Stimulated activated CD8-positive, alpha-beta memory T cell treated with anti-CD3 and anti-CD28 coated beads, Interleukin-7, amount 100 ng/mL, for 24 hours (primary cell): Measurements from ENCODE around the gene SCNN1A.

Experiments
- DNase-seq: peaks from one replicate; pipeline ENCODE4 v3.0.0-alpha.2; 2020; ENCODE audit warnings: low read depth

The SCNN1A gene

DNA sequence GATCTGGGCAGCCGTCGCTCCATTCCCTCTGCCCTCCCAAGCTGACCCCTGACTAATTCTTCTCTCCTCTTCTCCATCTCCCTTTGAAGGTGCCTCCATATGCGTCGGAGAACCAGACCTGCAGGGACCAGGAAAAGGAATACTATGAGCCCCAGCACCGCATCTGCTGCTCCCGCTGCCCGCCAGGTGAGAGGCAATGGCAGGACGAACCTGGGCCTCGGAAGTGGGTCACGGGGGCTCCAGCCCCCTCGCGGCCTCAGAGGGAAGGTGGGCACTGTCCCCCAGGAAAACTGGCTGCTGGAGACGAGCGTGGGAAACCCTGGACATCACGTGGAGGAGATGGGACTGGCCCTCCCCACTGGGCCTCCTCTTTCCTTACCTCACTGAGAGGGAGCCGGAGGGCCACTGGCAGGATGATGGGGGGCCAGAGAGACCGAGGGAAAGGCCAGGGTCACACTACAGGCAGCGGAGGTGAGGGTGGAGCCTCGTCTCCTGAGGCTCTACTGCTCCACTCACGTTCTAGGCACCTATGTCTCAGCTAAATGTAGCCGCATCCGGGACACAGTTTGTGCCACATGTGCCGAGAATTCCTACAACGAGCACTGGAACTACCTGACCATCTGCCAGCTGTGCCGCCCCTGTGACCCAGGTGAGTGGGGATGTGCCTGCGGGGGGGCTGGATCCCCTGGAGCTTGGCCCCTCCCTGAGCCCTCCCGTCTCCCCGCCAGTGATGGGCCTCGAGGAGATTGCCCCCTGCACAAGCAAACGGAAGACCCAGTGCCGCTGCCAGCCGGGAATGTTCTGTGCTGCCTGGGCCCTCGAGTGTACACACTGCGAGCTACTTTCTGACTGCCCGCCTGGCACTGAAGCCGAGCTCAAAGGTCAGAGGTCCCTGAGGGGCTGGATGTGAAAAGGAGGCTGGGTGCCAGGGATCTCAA lies 9.4 kb upstream of the SCNN1A start:
- no peak for DNase-seq

DNA sequence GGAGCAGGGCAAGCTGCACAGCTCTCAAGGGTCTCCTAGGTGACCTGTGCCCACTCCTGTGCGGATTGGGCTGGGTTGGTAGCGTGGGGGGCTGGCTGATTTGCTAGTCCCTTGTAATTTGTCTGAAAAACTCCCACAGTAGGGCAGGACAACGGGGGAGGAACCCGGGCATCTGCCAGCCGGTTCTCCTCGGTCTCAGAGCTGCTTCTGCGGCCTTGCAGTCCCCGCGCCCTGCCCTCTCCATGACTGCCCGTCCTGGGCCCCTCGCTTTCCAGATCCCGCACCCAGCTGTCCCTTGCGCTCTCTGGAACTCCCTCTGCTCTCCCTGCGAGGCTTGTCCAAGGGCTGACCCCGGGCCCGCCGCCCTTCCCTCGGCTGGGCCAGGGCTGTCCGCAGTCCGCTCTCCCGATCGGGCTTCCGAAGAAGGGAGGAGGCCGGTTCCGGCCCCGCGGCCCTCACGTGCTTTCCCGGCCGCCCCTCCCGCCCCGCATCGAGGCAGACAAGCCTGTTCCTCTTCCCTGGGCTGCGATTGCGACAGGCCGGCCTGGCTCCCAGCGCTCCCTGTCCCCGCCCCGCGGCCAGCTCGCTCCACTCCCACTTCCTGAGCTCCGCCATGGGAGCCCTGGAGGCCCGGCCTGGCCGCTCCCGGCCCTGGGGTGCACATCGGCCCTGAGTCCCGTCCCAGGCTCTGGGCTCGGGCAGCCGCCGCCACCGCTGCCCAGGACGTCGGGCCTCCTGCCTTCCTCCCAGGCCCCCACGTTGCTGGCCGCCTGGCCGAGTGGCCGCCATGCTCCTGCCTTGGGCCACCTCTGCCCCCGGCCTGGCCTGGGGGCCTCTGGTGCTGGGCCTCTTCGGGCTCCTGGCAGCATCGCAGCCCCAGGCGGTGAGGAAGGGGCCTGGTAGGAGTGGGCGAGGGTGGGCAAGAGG lies 8.5 kb upstream of the SCNN1A start, which contains the start of gene LTBR:
Gene LTBR (plus strand): TSS at position 591 of the 927 bp plus-strand sequence. CDS start 197 bp downstream, at position 788.
- no peak for DNase-seq

DNA sequence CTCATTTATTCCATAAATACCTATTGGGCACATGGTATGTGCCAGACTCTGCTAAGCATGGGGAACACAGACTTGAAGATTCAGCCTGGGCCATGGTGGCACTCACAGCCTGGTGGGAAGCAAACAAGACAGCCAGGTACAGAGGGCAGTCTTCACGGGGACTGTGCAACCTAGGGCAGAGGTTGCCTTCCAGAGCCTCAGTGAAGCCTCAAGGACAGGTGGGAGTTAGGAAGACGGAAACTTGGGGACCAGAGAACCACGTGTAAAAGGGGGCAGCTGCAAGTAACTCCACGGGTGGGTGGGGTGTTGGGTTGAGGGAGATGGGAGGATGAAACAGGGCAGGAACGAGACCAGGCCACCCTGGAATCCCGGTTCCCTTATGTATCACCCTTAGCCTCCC lies 7.6 kb upstream of the SCNN1A start:
- no peak for DNase-seq

DNA sequence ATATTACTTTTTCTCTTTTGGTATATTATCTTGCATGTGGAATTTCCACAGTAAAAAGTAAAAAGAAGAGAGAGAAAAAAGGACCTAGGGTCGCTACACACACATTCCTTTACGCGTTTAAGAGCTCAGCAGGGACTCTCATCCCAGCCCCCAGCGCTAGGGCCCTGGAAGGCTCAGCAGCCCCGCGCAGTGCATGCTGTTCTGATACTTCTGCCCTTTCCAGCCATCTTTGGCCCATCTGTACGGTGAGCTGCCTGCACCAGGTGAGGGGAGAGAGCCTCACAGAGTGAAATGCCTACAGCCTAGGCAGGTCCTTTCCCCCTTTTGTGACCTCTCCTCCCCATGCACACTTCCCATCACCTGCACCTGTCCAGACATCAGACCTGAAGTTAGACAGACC lies 7.0 kb upstream of the SCNN1A start:
- DNase-seq: no peak

DNA sequence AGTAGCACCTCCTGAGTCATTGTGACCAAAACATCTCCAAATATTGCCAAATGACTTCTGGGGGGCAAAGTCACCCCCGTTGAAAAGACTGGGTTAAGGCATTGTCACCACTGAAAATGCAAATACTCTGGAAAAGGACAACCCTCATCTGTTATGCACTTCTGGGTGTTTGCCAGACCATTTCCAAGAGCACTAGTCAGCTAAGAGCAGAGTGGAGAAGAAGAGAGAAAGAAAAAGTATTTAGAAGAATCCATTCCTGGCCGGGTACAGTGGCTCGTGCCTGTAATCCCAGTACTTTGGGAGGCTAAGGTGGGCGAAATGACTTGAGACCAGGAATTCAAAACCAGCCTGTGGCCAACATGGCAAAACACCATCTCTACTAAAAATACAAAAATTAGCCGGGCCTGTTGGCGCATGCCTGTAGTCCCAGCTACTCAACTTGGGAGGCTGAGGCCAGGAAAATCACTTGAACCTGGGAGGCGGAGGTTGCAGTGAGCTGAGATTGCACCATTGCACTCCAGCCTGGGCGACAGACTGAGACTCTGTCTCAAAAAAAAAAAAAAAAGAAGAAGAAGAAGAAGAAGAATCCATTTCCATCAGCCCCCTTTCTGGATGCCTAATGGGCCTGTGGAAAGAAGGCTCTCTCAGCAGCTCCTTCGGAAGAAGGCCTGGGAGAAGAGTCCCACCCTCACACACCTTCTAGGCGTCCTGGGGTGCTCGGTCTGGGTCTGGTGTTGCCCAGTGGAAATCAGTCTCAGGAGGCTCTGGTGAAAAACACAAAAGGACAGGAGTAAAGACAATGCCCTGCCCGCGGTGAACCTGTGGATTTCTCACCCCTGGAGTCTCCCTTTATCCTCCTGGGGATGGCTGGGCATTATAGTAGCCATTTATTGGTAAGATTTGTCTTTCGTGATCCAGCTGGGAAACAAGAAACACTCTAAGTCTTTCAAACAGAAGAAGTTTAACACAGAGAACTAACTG lies 5.1 kb upstream of the SCNN1A start:
- no peak for DNase-seq

DNA sequence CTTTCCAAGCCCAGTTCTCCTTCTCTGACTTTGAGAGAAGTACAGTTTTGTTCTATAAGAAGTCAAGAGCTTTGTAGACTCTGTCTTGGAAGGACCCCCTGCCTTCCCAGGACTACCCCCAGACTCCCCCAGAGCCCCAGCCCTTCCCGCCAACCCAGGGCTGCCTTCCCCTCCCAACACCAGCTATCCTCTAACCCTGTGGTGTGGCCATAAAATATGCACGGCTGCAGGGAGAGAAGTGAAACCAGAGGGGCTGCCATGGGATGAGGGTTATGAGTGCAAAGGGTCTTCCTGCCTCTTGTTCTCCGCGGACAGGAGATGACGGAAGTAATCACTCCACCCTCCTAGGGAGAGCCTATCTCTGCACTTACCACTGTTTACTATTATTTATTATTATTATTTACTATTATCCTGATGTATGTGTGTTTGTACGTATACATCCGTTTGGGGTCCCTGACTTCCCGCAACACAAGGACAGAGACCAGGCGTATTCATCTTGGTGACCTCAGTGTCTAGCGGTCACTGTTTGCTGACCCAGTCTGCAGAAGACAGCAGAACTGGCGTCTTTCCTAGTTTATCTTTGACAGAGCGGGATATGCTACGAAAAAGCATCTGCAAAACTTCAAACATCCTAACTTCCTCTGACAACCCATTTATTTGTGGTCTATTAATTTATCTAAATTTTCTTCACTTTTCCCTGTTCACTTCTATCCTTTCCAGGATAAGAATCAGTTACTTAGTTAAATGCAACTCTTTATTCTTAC lies 3.5 kb upstream of the SCNN1A start:
- no peak for DNase-seq

DNA sequence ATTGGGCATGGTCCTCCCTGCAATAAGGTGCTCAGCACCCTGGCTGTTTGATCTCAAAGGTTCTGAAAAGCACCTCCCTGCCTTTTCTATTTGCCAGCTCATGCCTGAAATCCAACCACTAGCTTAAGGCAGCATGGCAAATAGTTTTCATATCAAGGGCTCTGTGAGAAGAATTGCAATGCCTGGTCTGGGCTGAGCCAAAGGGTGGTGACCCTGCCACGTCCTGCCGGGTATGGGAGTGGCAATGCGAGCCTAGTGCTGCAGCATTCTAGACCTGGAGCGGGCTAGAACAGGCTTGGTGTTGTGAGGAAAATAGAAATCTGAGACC lies 2.3 kb upstream of the SCNN1A start:
- no peak for DNase-seq

DNA sequence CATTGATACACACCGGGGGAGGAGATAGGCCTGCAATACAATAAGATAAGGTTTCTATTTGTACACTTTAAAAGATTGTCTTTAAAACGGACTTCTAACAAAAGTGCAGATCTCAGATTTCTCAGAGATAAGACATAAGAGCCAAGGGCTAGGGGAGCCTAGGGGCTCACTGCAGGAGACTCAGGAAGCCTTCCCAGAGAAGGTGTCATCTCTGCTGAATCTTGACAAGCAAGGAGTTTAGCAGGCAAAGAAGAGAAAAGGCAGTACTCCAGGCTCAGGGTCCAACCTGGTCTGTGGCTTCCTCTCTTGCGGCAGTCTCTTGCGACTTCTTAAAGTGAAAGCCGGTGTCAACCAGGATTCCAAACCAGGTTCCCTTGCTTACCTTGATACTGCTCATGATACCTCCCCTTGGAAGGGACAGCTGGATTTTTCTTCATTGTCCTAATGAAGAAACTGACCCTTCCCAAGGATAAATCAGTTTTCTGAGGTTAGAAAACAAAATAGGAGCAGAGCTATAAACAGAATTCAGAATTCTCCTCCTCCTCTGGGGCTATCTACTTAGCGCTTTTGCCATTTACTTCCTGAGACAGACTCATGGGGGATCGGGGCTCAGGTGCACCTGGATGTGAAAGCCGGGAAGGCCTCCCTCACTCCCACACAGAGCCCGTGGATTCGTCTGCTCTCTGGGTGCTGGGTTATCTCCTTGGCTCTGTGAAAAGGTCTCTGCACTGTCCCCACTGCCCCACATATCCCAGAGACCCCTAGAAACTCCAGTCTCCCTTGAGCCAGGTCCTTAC lies 1.7 kb upstream of the SCNN1A start:
- DNase-seq: no peak

DNA sequence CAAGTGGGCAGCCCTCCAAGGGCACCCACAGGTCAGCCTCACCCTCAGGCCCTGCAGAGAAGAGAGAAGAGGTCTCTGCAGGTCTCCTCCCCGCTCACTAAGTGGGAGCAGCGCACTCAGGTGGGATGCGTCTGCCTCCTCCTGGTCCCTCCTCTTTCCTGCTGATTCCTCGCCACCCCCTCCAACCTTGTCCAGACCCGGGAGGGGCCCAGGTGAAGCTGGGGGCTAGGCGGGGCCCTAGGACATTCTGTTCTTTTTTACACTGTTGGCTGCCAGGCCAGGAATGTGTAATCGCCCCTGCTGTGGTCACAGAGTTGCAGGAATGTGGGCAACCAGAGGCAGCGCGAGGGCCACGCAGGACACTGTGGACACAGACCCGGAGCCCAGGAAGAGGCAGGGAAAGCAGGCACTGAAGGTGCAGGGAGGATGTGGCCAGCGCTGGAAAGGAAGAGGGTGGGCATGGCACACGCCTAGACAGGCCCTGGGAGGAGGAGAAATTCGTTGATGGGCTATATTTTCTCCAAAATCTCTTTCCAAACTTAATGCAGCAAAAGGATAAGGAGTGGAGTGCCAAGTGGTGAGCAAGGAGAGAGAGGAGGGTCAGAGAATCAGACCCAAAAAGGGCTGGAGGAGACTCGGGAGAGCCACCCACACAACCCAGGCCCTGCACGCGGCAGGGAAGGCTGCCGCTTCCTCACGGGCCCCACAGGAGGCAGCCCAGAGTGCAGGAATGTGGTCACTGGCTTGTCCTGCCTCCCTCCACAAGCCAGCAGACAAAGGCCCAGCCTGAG lies 911 bp upstream of the SCNN1A start:
- no peak for DNase-seq

DNA sequence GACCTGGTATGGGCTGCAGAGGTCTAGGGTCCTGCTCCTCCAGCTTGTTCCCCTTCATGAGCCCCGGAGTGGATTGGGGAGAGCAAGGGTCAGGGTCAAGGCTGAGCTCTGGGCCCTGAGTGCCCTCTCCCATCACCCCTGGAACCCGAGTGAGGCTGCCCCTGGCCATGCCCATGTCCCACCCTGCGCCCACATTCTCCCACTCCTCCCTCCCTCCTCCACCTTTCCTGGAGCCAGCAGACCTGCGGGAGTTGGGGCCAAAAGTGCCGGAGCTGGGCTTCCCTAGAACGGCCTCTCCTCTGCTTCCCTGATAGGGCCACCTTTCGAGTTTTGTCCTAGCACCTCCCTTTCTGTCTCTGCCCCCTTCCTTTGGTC lies 590 bp downstream of the SCNN1A start:
- DNase-seq: no peak

DNA sequence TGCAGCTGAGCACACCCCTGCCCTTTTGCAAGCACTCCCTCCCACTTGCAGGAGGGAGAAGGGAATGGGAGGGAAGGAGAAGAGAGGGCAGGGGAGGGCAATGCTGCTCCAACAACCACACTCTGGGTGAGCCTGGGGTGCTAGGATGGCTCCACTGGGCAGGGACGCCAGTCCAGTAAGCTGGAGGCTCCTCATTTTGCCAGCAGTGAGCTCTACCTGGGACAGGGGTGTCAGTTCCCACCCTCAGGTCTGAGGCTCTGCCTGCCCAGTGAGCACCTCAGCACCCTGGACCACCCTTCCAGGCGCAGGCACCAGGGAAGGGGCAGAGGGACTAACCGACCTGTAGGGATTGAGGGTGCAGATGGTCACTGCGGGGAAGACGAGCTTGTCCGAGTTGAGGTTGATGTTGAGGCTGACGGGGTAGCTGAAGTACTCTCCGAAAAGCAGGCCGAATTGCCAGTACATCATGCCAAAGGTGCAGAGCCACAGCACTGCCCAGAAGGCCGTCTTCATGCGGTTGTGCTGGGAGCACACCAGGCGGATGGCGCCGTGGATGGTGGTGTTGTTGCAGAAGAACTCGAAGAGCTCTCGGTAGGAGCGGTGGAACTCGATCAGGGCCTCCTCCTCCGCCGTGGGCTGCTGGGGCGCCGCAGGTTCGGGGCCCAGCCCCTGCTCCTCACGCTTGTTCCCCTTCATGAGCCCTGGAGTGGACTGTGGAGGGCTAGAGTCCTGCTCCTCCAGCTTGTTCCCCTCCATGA lies 1.2 kb downstream of the SCNN1A start:
- no peak for DNase-seq

DNA sequence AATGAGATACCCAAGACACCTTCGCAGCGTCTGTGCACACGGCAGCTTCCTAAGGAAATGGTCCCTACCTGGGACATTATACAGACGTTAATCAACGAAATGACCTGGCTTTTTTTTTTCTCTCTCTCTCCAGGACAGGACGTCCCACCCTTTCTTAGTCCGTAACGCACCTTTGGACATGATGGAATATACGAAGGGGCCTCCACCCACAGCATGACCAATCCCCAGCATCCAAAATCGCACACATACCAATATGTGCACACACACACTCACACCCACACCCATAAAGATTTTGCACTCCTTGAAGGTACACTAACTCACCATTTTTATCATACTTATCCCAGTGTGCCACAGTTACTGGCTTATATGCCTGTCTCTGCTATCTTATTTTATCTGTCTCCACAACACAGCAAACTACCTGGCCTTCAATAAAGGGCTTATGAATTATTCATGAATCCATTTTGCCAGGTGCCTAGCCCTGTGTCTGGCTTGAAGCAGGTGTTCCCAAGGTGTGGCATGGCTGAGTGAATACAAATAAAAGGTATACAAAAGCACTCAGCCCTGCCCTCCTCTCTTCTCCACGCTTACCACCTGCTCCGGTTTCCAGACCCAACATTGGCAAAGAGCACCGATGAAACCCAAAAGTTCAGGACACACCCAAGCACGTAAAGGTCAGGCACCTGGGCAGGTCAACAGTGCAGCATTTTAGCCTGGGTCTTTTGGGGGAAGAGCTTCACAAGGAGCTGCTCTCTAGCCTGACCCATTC lies 2.2 kb downstream of the SCNN1A start:
- DNase-seq: no peak

DNA sequence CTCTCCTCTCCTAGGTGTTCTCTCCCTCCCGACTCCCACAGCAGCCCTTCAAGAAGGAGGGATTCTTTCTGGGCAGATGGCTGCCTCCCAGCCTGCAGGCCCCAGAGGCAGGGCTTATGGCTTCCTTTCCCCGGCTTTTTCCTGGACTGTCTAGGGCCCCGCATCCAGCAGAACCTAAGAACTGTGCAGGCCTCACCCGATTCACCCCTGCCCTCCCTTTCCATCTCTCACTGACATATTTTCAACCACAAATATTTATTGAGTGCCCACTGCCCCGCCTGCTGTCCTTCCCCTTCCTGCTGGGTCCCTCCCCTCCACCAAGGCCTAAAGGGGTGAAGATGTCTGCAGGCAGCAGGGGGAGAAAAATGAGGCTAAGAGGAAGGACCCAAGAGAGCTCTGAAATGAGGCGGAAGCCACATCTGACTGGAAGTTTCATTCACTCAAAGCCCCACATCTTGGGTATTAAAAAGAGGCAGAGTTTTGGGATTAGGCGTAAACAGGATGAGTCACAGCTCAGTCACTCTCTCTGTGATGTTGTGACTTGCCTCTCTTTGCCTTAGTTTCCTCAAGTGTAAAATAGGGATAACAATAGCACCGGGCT lies 2.9 kb downstream of the SCNN1A start:
- no peak for DNase-seq

DNA sequence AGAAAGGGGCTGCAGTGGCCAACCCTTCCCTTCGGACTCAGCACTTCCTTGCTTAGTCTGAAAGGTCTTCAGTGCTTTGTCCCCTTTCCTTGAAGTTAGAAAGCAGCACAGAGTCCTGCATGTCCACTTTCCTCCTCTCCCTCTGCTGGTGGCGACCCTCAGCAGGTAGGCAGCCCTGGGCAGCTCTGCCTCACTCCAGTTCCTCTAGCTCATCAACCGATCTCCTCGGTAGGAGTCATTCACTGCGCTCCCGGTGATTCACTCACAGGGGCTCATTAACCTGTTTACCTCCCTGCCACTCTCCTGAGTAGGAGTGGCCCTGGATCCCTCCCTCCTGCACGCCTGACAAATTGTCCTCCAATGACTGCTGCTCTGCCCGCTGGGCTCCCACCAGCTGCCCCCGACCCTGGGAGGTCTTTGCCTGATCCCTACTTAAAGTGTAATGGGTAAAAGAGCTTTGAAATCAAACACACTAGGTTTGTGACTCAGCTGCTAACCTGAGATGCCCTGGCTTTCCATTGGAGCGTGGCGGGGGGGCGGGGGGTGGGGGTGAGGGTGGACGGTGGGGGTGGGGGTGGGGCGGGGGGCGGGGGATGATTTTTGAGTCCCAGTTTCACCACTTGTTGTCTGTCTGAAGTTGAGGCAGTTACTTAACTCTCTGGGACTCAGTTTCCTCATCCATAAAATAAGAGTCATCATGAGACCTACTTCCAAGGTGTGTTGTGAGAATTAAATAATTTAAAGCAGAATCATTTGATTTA lies 4.2 kb downstream of the SCNN1A start:
- DNase-seq: no peak

DNA sequence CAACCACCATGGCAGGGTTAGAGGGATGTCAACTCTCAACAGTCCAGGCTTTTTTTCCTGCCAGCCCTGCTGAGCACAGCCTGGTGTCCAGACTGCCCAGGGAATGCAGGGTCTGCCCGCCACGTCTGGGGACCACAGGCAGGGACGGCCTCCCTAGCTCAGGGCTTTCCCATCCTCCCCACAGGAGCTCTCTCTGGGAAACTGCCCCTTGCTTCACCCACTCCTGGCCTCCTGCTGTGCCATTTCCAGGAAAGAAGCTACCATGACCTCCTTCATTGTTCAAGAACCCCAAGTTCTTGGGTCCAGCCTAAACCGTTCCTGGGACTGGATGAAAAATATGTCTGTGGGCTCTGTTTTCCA lies 4.8 kb downstream of the SCNN1A start:
- no peak for DNase-seq

DNA sequence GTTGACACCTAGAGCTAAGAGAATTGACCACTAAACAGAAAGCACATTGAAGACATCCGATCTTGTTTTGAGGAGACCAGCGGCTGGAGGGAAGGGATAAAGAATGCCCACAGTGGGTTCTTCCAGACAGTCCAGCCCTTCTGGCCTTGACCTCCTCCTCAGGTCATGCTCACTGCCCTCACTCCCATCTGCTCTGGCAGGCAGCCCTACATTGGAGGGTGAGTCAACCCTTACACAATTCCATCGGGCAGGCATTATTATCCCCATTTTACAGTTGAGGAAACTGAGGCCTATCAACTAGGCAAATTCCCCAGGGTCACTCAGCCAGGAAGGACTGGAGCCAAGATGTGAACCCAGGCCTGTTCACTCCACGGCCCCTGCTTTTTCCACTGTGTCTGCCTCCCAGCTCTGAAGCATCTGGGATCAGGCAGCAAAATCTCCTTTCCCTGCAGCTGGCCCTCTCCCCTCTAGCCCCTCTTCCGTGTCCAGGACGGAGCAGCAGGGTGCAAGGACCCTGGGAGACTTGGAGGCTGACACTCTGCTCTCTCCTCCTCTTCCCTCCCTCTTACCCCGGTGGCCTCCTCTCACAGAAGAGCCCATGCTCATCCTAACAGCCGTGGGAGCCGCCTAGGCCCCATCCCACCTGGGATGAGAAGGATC lies 5.3 kb downstream of the SCNN1A start:
- DNase-seq: no peak
